ENCODE results near the gene DIP2C. TPM values are rescaled to one million over a fixed set of nuclear protein-coding genes. Genes with fewer than 3 reads are reported as not detected.

Gene DIP2C
- total RNA-seq, 4 donors from 2014 or later, result 8.4 to 22.7 (median 16.8) TPM

DNA sequence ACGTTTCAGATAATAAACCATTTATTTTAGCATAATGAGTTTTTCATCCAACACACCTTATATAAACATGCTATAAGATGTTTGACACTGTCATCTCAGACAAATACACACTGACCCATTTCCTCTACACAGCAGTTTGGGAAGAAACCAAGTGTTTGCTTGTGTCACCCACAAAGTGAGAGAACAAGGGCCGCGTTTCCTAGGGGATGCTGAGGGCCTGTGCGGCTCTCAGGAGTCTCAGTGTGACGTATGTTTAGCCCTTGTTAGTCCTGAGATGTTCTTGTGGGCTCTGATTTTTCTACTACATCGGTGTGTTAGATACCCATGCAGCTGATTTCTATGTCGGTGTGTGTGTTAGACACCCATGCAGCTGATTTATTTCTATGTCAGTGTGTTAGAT is 266.3 kb downstream of the DIP2C start:
- H3K27me3 ChIP-seq, result no peaks in the 10 kb centered on the region
- TF ChIP-seq POLR2A (IDR thresholded peaks at IDR 0.05), result no peak
- TF ChIP-seq CTCF (IDR thresholded peaks at IDR 0.05), result no peak

GRCh38 chr10:422675-423074 is 266.8 kb downstream of the DIP2C start:
- no peak for DNase-seq
- H3K4me1 ChIP-seq, result no peaks in the 10 kb centered on the region
- TF ChIP-seq POLR2A (IDR thresholded peaks at IDR 0.05) (no peak), CTCF (IDR thresholded peaks at IDR 0.05) (no peak)
- no peaks in the 10 kb centered on the region for H3K9me3 ChIP-seq
- H3K27ac ChIP-seq, result no peak overlapping the region
- no peaks in the 10 kb centered on the region for H3K27me3 ChIP-seq
- peaks cover 0 to 29% (median 0%) of the 10 kb centered on the region in 3 donors for H3K36me3 ChIP-seq
- no peak overlapping the region for H3K4me3 ChIP-seq

More for the DNA sequence above, 266.3 kb downstream of the DIP2C start:
- Histone ChIP-seq H3K9me3 (no peaks in the 10 kb centered on the region), H3K36me3 (peaks cover 0 to 29% (median 0%) of the 10 kb centered on the region in 3 donors), H3K4me1 (no peaks in the 10 kb centered on the region), H3K4me3 (no peak overlapping the region), H3K27ac (no peak overlapping the region)
- DNase-seq, result no peak

DNA sequence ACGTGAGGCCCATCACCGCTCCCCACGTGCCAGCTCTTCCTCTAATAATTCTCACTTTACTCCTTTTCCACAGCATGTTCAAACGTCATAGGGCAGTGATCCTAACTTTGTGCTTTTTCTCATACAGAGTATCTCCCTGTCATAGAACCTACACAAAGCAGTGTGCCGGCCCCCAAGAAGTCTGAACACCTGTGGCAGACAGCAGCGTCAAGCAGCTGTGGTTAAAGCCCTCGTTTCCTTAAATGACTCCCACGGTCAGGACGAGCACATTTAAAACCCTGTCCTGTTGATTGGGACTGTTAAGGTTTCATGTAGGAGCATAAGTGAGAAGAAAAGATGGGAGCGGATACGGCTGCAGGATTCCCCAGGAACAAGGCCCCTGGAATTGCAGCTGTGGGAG is 267.2 kb downstream of the DIP2C start:
- DNase-seq, result no peak
- Histone ChIP-seq H3K27me3 (no peaks in the 10 kb centered on the region), H3K27ac (no peak overlapping the region), H3K9me3 (no peaks in the 10 kb centered on the region), H3K36me3 (peaks cover 0 to 29% (median 0%) of the 10 kb centered on the region in 3 donors), H3K4me1 (no peaks in the 10 kb centered on the region), H3K4me3 (no peak overlapping the region)
- TF ChIP-seq CTCF (IDR thresholded peaks at IDR 0.05) (no peak), POLR2A (IDR thresholded peaks at IDR 0.05) (no peak)

- no peaks in the 10 kb centered on the region for H3K4me1 ChIP-seq
- no peak overlapping the region for H3K27ac ChIP-seq
- no peak overlapping the region for H3K4me3 ChIP-seq
These were observed 268.3 kb downstream of the DIP2C start for GRCh38 chr10:421170-421569.

GRCh38 chr10:420154-421121 is 269.0 kb downstream of the DIP2C start:
- H3K9me3 ChIP-seq, result no peaks in the 10 kb centered on the region
- H3K36me3 ChIP-seq, result peaks cover 0 to 29% (median 0%) of the 10 kb centered on the region in 3 donors
- H3K27ac ChIP-seq, result no peak overlapping the region
- H3K4me3 ChIP-seq, result no peak overlapping the region
- TF ChIP-seq POLR2A (IDR thresholded peaks at IDR 0.05), result no peak
- no peak for TF ChIP-seq CTCF (IDR thresholded peaks at IDR 0.05)
- no peaks in the 10 kb centered on the region for H3K4me1 ChIP-seq
- H3K27me3 ChIP-seq, result no peaks in the 10 kb centered on the region
- DNase-seq, result no peak

More at GRCh38 chr10:421170-421569, 268.3 kb downstream of the DIP2C start:
- DNase-seq, result no peak
- Histone ChIP-seq H3K9me3 (no peaks in the 10 kb centered on the region), H3K36me3 (peaks cover 0 to 29% (median 0%) of the 10 kb centered on the region in 3 donors), H3K27me3 (no peaks in the 10 kb centered on the region)
- no peak for TF ChIP-seq CTCF (IDR thresholded peaks at IDR 0.05)
